ENCODE results near the gene FIBP. TPM values are rescaled to one million over a fixed set of nuclear protein-coding genes. Genes with fewer than 3 reads are reported as not detected.

FIBP gene
- 129 and 151 TPM in 2 replicates for total RNA-seq

GRCh38 chr11:65888163-65888814 lies at the start of gene FIBP:
TSS of gene FIBP (minus strand) at chr11:65888471. CDS start at chr11:65888418, 53 bp downstream.
- peak; percentile 72 for TF ChIP-seq CTCF (IDR thresholded peaks at IDR 0.05; ENCODE audit: extremely low read depth, low read depth, low read length)
- Histone ChIP-seq H3K4me1 (ENCODE audit: insufficient read depth, low read length) (peaks cover 48% of the 10 kb centered on the region), H3K4me3 (ENCODE audit: insufficient read depth, low read length) (peak within 1 kb of the TSS; percentile 95), H3K4me2 (ENCODE audit: insufficient read depth, low read length) (peak within 1 kb of the TSS; percentile 100), H4K20me1 (ENCODE audit: insufficient read depth, low read length) (peaks cover 45% of the 10 kb centered on the region), H3K9me3 (ENCODE audit: low read depth, low read length) (no peaks in the 10 kb centered on the region), H3K27me3 (ENCODE audit: insufficient read depth, low read length) (no peaks in the 10 kb centered on the region), H3K27ac (ENCODE audit: low read depth, low read length) (peak within 1 kb of the TSS; percentile 98), H3K36me3 (ENCODE audit: insufficient read depth, low read length) (peaks cover 49% of the 10 kb centered on the region), H2AFZ (ENCODE audit: low read length) (peak within 1 kb of the TSS; percentile 88), H3K79me2 (ENCODE audit: insufficient read depth, low read length) (peaks cover 63% of the 10 kb centered on the region)
- peak; percentile 100 for DNase-seq (ENCODE audit: insufficient read length, low spot score, missing footprints)

- H2AFZ ChIP-seq (ENCODE audit: low read length), result no peak overlapping the region
- H3K4me2 ChIP-seq (ENCODE audit: insufficient read depth, low read length), result no peak overlapping the region
Observed at GRCh38 chr11:65937766-65938165, 49.5 kb upstream of the FIBP start.

GRCh38 chr11:65934014-65934413 lies 45.7 kb upstream of the FIBP start:
- Histone ChIP-seq H3K79me2 (ENCODE audit: insufficient read depth, low read length) (no peaks in the 10 kb centered on the region), H3K27me3 (ENCODE audit: insufficient read depth, low read length) (no peaks in the 10 kb centered on the region), H3K4me3 (ENCODE audit: insufficient read depth, low read length) (no peak overlapping the region), H3K36me3 (ENCODE audit: insufficient read depth, low read length) (no peaks in the 10 kb centered on the region), H3K4me1 (ENCODE audit: insufficient read depth, low read length) (peaks cover 15% of the 10 kb centered on the region), H4K20me1 (ENCODE audit: insufficient read depth, low read length) (no peaks in the 10 kb centered on the region), H3K27ac (ENCODE audit: low read depth, low read length) (no peak overlapping the region), H3K9me3 (ENCODE audit: low read depth, low read length) (no peaks in the 10 kb centered on the region), H3K4me2 (ENCODE audit: insufficient read depth, low read length) (no peak overlapping the region), H2AFZ (ENCODE audit: low read length) (no peak overlapping the region)
- DNase-seq (ENCODE audit: insufficient read length, low spot score, missing footprints), result no peak
- TF ChIP-seq CTCF (IDR thresholded peaks at IDR 0.05; ENCODE audit: extremely low read depth, low read depth, low read length), result no peak

More at GRCh38 chr11:65937766-65938165, 49.5 kb upstream of the FIBP start:
- no peak for DNase-seq (ENCODE audit: insufficient read length, low spot score, missing footprints)
- Histone ChIP-seq H3K79me2 (ENCODE audit: insufficient read depth, low read length) (no peaks in the 10 kb centered on the region), H3K9me3 (ENCODE audit: low read depth, low read length) (no peaks in the 10 kb centered on the region), H3K4me3 (ENCODE audit: insufficient read depth, low read length) (no peak overlapping the region), H3K27ac (ENCODE audit: low read depth, low read length) (no peak overlapping the region), H3K4me1 (ENCODE audit: insufficient read depth, low read length) (peaks cover 20% of the 10 kb centered on the region), H3K36me3 (ENCODE audit: insufficient read depth, low read length) (no peaks in the 10 kb centered on the region), H3K27me3 (ENCODE audit: insufficient read depth, low read length) (no peaks in the 10 kb centered on the region), H4K20me1 (ENCODE audit: insufficient read depth, low read length) (no peaks in the 10 kb centered on the region)
- no peak for TF ChIP-seq CTCF (IDR thresholded peaks at IDR 0.05; ENCODE audit: extremely low read depth, low read depth, low read length)

- Histone ChIP-seq H3K36me3 (ENCODE audit: insufficient read depth, low read length) (no peaks in the 10 kb centered on the region), H3K4me2 (ENCODE audit: insufficient read depth, low read length) (peak overlapping the region; percentile 30), H2AFZ (ENCODE audit: low read length) (peak overlapping the region; percentile 67), H3K27me3 (ENCODE audit: insufficient read depth, low read length) (no peaks in the 10 kb centered on the region), H3K79me2 (ENCODE audit: insufficient read depth, low read length) (no peaks in the 10 kb centered on the region), H3K9me3 (ENCODE audit: low read depth, low read length) (no peaks in the 10 kb centered on the region), H4K20me1 (ENCODE audit: insufficient read depth, low read length) (no peaks in the 10 kb centered on the region), H3K4me1 (ENCODE audit: insufficient read depth, low read length) (peaks cover 21% of the 10 kb centered on the region), H3K4me3 (ENCODE audit: insufficient read depth, low read length) (no peak overlapping the region), H3K27ac (ENCODE audit: low read depth, low read length) (no peak overlapping the region)
- TF ChIP-seq CTCF (IDR thresholded peaks at IDR 0.05; ENCODE audit: extremely low read depth, low read depth, low read length), result peak; percentile 23
- DNase-seq (ENCODE audit: insufficient read length, low spot score, missing footprints), result peak; percentile 57
Observed at GRCh38 chr11:65932558-65932919, 44.3 kb upstream of the FIBP start.
